NB4 (cell line): ENCODE results near the gene SEMA3B.

Experiments used
- POLR2A ChIP-seq: IDR thresholded peaks from 2 replicates; pipeline ENCODE4 v1.6.1; 2011; ENCODE audit warnings: mild to moderate bottlenecking; ENCODE audit not compliant: insufficient read length; ENCODE audit errors: extremely low read depth
- TF ChIP-seq, protein P1 (sequence below): IDR thresholded peaks from one replicate; pipeline ENCODE4 v1.5.1; 2012; ENCODE audit warnings: low read depth, low read length
- TF ChIP-seq, protein P2 (sequence below): IDR thresholded peaks from 2 replicates; pipeline ENCODE4 v1.6.1; 2011; ENCODE audit warnings: low read depth, low read length

DNA sequence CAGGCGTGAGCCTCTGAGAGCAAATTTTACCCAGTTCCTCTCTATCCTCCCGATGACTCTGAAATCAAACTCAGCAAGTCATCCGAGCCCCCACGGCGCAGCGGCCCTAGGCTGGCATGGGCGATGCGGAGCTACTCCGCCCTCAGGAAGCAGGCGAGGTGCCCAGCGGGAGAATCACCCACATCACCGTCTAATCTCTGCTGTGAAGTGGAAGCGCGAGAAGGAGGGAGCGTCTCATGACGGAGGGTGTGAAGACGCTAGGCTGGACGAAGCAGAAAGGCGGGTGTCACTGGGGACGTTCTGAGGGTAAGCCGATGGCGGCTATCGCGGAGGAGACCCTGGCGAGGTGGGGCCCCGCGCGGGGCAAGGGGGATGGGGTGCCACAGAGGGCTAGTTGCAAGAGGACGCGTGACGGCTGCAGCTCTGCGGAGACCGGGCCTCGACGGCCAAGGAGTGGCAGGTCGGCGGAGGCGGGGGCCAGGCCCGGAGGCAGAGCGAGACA, 42.0 kb upstream of the SEMA3B start:
- TF ChIP-seq, protein P1, sequence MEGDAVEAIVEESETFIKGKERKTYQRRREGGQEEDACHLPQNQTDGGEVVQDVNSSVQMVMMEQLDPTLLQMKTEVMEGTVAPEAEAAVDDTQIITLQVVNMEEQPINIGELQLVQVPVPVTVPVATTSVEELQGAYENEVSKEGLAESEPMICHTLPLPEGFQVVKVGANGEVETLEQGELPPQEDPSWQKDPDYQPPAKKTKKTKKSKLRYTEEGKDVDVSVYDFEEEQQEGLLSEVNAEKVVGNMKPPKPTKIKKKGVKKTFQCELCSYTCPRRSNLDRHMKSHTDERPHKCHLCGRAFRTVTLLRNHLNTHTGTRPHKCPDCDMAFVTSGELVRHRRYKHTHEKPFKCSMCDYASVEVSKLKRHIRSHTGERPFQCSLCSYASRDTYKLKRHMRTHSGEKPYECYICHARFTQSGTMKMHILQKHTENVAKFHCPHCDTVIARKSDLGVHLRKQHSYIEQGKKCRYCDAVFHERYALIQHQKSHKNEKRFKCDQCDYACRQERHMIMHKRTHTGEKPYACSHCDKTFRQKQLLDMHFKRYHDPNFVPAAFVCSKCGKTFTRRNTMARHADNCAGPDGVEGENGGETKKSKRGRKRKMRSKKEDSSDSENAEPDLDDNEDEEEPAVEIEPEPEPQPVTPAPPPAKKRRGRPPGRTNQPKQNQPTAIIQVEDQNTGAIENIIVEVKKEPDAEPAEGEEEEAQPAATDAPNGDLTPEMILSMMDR: no peak
- TF ChIP-seq, protein P2, sequence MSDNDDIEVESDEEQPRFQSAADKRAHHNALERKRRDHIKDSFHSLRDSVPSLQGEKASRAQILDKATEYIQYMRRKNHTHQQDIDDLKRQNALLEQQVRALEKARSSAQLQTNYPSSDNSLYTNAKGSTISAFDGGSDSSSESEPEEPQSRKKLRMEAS: no peak
- TF ChIP-seq POLR2A: no peak
